ENCODE data around the gene TLX2. TPM values are rescaled to one million over a fixed set of nuclear protein-coding genes. Genes with fewer than 3 reads are reported as not detected.

TLX2 gene
- total and polyA plus RNA-seq, 2 of the 13 experiments (the other 11 are each of a cell fraction or from before 2014, with no cell fraction given): 0.05 to 0.20 TPM

DNA sequence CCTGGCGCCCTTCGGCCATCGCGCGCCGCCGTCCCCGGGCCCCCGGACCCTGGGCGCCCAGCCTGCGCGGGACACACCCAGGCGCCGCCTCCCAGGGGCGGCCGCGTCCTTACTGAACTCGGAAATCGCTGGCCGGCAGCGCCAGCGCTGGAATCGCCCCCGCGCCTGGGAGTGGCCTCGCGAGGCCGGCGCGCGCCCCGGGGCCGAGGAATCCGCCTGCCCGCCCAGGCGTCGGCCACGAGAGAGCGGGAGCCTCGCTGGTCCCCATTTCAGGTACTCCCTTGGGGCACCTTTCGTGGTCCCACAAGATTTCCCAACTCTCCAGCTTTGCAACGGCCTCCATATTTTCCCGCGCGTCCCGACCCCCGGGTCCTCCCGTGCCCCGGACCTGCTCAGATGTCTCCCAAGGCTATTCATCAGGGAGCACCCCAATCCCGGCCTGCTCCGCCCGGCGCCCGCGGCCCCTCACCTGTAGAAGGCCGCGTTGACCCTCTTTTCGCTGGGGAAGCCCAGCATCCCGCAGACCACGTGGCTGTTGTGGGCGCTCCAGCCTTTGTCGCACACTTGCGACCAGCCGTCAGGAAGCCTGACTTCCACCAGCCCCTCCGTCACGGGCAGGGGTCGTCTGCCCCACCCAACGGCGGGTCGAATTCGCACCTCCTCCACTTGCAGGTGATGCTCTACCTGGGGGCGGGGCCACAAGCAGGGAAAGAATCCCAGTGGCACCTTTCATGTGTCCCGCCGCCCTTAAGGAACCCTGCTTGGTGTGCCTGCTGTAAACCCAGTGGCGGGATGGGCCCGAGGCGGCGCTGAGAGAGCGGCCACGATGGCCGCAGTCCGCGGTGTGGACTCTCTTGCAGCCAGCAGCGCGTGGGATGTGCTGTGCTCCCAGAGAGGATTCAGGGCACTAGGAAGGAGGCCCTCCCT lies 34.9 kb downstream of the TLX2 start:
- Histone ChIP-seq H3K4me2 (ENCODE audit: low read depth, low read length) (peak overlapping the region; percentile 74), H3K9ac (ENCODE audit: insufficient read depth, low read depth, low read length) (peak overlapping the region; percentile 51), H2AFZ (ENCODE audit: low read length) (no peak overlapping the region), H3K9me3 (ENCODE audit: low read length) (no peaks in the 10 kb centered on the region), H4K20me1 (ENCODE audit: insufficient read depth, low read length) (no peaks in the 10 kb centered on the region), H3K4me3 (replicated peaks in 1 of 3; ENCODE audit: insufficient read depth in 1 of 3, low read depth in 2 of 3, low read length in 3 of 3) (peak overlapping the region; percentile 33 to 73 (median 56)), H3K4me1 (ENCODE audit: insufficient read depth, low read length) (peaks cover 53% of the 10 kb centered on the region), H3K27ac (ENCODE audit: extremely low read length, insufficient read depth, low read length) (no peak overlapping the region), H3K27me3 (ENCODE audit: control insufficient read depth in 1 of 2, insufficient read depth in 2 of 2, low read length in 2 of 2) (peaks cover 0 to 27% of the 10 kb centered on the region in 2 experiments; a peak in 2 of 5 replicates), H3K79me2 (ENCODE audit: insufficient read depth, low read length) (no peaks in the 10 kb centered on the region), H3K36me3 (replicated peaks in 1 of 2; ENCODE audit: control insufficient read depth in 1 of 2, insufficient read depth in 2 of 2, low read length in 2 of 2) (no peaks in the 10 kb centered on the region)
- peak; percentile 50 for DNase-seq (ENCODE audit: low spot score)
- CTCF ChIA-PET (ENCODE audit: low intra/inter-chr PET ratio, low total read pairs): no interaction called here
- no peak for FAIRE-seq
- BruUV-seq (replicated peaks): no TSS peak
- POLR2A ChIA-PET: interaction anchor here (1.1 kb wide), 1 partner anchor 25 kb away, joined by 3 read pairs; no protein-coding TSS in a partner anchor
- intact Hi-C loops (cut with micrococcal nuclease; ENCODE audit: unreplicated experiment) (no loop called here), in situ Hi-C loops (cut with HindIII; ENCODE audit: extremely low pct_ligation_motif_present, low pct_unique_long_range_greater_than_20kb) (no loop called here)
- 45% methylated on average over 42 of the region's 85 CpGs for WGBS (ENCODE audit: low lambda C conversion rate)
- ATAC-seq: peak; percentile 77
- TF ChIP-seq, protein P1, sequence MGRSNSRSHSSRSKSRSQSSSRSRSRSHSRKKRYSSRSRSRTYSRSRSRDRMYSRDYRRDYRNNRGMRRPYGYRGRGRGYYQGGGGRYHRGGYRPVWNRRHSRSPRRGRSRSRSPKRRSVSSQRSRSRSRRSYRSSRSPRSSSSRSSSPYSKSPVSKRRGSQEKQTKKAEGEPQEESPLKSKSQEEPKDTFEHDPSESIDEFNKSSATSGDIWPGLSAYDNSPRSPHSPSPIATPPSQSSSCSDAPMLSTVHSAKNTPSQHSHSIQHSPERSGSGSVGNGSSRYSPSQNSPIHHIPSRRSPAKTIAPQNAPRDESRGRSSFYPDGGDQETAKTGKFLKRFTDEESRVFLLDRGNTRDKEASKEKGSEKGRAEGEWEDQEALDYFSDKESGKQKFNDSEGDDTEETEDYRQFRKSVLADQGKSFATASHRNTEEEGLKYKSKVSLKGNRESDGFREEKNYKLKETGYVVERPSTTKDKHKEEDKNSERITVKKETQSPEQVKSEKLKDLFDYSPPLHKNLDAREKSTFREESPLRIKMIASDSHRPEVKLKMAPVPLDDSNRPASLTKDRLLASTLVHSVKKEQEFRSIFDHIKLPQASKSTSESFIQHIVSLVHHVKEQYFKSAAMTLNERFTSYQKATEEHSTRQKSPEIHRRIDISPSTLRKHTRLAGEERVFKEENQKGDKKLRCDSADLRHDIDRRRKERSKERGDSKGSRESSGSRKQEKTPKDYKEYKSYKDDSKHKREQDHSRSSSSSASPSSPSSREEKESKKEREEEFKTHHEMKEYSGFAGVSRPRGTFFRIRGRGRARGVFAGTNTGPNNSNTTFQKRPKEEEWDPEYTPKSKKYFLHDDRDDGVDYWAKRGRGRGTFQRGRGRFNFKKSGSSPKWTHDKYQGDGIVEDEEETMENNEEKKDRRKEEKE (IDR thresholded peaks at IDR 0.05): no peak
- peak; percentile 66; the same call in 1 of the 2 replicates for TF ChIP-seq ZNF768 (CRISPR knock-in tag; IDR thresholded peaks at IDR 0.05)
- TF ChIP-seq ZBTB42 (CRISPR knock-in tag; IDR thresholded peaks at IDR 0.05): no peak
- TF ChIP-seq THAP11 (CRISPR knock-in tag; IDR thresholded peaks at IDR 0.05): peak; percentile 33; the same call in 1 of the 2 replicates
- TF ChIP-seq, protein P2, sequence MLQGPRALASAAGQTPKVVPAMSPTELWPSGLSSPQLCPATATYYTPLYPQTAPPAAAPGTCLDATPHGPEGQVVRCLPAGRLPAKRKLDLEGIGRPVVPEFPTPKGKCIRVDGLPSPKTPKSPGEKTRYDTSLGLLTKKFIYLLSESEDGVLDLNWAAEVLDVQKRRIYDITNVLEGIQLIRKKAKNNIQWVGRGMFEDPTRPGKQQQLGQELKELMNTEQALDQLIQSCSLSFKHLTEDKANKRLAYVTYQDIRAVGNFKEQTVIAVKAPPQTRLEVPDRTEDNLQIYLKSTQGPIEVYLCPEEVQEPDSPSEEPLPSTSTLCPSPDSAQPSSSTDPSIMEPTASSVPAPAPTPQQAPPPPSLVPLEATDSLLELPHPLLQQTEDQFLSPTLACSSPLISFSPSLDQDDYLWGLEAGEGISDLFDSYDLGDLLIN (CRISPR knock-in tag; IDR thresholded peaks at IDR 0.05; ENCODE audit: borderline replicate concordance): no peak
- TF ChIP-seq ZNF329 (CRISPR knock-in tag; IDR thresholded peaks at IDR 0.05; ENCODE audit: low read depth): 0 out of 2 replicates have a peak, but pooled peaks have one; percentile 0
- TF ChIP-seq HNRNPUL1 (IDR thresholded peaks at IDR 0.05; ENCODE audit: low read depth, low read length): no peak
- TF ChIP-seq AKAP8 (CRISPR knock-in tag; IDR thresholded peaks at IDR 0.05): 0 out of 2 replicates have a peak, but pooled peaks have one; percentile 8
- TF ChIP-seq, protein P3, sequence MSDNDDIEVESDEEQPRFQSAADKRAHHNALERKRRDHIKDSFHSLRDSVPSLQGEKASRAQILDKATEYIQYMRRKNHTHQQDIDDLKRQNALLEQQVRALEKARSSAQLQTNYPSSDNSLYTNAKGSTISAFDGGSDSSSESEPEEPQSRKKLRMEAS (IDR thresholded peaks at IDR 0.05): peak; percentile 66; the same call in 1 of the 2 replicates
- no peak for TF ChIP-seq MBD4 (IDR thresholded peaks at IDR 0.05; ENCODE audit: borderline replicate concordance, low read length)
- no peak for TF ChIP-seq PTBP1 (IDR thresholded peaks at IDR 0.05; ENCODE audit: low read depth, low read length, poor library complexity, severe bottlenecking)
- TF ChIP-seq, protein P4, sequence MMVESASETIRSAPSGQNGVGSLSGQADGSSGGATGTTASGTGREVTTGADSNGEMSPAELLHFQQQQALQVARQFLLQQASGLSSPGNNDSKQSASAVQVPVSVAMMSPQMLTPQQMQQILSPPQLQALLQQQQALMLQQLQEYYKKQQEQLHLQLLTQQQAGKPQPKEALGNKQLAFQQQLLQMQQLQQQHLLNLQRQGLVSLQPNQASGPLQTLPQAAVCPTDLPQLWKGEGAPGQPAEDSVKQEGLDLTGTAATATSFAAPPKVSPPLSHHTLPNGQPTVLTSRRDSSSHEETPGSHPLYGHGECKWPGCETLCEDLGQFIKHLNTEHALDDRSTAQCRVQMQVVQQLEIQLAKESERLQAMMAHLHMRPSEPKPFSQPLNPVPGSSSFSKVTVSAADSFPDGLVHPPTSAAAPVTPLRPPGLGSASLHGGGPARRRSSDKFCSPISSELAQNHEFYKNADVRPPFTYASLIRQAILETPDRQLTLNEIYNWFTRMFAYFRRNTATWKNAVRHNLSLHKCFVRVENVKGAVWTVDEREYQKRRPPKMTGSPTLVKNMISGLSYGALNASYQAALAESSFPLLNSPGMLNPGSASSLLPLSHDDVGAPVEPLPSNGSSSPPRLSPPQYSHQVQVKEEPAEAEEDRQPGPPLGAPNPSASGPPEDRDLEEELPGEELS (CRISPR knock-in tag; IDR thresholded peaks at IDR 0.05): no peak
- TF ChIP-seq, protein P5, sequence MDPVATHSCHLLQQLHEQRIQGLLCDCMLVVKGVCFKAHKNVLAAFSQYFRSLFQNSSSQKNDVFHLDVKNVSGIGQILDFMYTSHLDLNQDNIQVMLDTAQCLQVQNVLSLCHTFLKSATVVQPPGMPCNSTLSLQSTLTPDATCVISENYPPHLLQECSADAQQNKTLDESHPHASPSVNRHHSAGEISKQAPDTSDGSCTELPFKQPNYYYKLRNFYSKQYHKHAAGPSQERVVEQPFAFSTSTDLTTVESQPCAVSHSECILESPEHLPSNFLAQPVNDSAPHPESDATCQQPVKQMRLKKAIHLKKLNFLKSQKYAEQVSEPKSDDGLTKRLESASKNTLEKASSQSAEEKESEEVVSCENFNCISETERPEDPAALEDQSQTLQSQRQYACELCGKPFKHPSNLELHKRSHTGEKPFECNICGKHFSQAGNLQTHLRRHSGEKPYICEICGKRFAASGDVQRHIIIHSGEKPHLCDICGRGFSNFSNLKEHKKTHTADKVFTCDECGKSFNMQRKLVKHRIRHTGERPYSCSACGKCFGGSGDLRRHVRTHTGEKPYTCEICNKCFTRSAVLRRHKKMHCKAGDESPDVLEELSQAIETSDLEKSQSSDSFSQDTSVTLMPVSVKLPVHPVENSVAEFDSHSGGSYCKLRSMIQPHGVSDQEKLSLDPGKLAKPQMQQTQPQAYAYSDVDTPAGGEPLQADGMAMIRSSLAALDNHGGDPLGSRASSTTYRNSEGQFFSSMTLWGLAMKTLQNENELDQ (CRISPR knock-in tag; IDR thresholded peaks at IDR 0.05; ENCODE audit: borderline replicate concordance): no peak

Measured in HepG2 (cell line).